IPS-18a (cell line): ENCODE measurements around the gene CLDN20.
"Not testable (repeated sequence)": the region's sequence is repeated elsewhere in the genome, so short reads cannot be mapped to it uniquely, and the experiment has no call there.

Experiments
- H3K27ac ChIP-seq: one replicate; pipeline ENCODE4 v1.5.1; 2013; ENCODE audit warnings: low read length
- H3K27me3 ChIP-seq: one replicate; pipeline ENCODE4 v1.6.1; 2013; ENCODE audit warnings: mild to moderate bottlenecking, low read length; ENCODE audit not compliant: control insufficient read depth, insufficient read depth
- H3K36me3 ChIP-seq: one replicate; pipeline ENCODE4 v1.6.1; 2013; ENCODE audit warnings: low read depth, low read length; ENCODE audit not compliant: control insufficient read depth
- H3K4me1 ChIP-seq: one replicate; pipeline ENCODE4 v1.6.1; 2013; ENCODE audit warnings: low read depth, low read length; ENCODE audit not compliant: control insufficient read depth
- H3K4me3 ChIP-seq: one replicate; pipeline ENCODE4 v1.5.1; 2013; ENCODE audit warnings: low read length
- H3K9ac ChIP-seq: one replicate; pipeline ENCODE4 v1.6.1; 2013; ENCODE audit warnings: mild to moderate bottlenecking, low read length, moderate library complexity
- H3K9me3 ChIP-seq: one replicate; pipeline ENCODE4 v1.6.1; 2013; ENCODE audit warnings: low read depth, low read length; ENCODE audit not compliant: control insufficient read depth

CLDN20 gene, protein sequence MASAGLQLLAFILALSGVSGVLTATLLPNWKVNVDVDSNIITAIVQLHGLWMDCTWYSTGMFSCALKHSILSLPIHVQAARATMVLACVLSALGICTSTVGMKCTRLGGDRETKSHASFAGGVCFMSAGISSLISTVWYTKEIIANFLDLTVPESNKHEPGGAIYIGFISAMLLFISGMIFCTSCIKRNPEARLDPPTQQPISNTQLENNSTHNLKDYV

GRCh38 chr6:155263373-155264063 lies at the start of gene CLDN20:
Gene CLDN20 (plus strand): TSS chr6:155264013. CDS start chr6:155275720, 11,707 bp downstream.
- Histone ChIP-seq H3K9me3 (no peaks in the 10 kb centered on the region), H3K36me3 (peaks cover 29% of the 10 kb centered on the region), H3K9ac (no peak within 1 kb of the TSS), H3K27me3 (no peaks in the 10 kb centered on the region), H3K4me1 (peaks cover 22% of the 10 kb centered on the region), H3K4me3 (no peak within 1 kb of the TSS), H3K27ac (no peak within 1 kb of the TSS)

GRCh38 chr6:155215906-155216305 lies 47.9 kb upstream of the CLDN20 start:
- Histone ChIP-seq H3K27ac (no peak overlapping the region), H3K4me3 (no peak overlapping the region), H3K36me3 (peaks cover 3% of the 10 kb centered on the region), H3K9ac (no peak overlapping the region), H3K27me3 (no peaks in the 10 kb centered on the region), H3K9me3 (no peaks in the 10 kb centered on the region), H3K4me1 (peaks cover 12% of the 10 kb centered on the region)

GRCh38 chr6:155216312-155217046 lies 47.3 kb upstream of the CLDN20 start:
- H3K36me3 ChIP-seq: no peaks in the 10 kb centered on the region
- H3K9ac ChIP-seq: no peak overlapping the region
- H3K9me3 ChIP-seq: no peaks in the 10 kb centered on the region
- no peaks in the 10 kb centered on the region for H3K27me3 ChIP-seq
- no peak overlapping the region for H3K4me3 ChIP-seq
- no peak overlapping the region for H3K27ac ChIP-seq
- H3K4me1 ChIP-seq: peaks cover 12% of the 10 kb centered on the region

DNA sequence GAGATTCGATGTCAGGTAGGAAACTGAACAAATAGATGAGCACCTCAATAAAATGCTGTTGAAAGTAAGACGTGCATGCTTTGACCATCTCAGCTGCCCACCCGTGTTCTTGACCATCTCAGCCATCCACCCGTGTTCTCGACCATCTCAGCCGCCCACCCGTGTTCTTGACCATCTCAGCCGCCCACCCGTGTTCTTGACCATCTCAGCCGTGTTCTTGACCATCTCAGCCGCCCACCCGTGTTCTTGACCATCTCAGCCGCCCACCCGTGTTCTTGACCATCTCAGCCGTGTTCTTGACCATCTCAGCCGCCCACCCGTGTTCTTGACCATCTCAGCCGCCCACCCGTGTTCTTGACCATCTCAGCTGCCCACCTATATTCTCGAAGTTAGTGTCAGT lies 45.1 kb upstream of the CLDN20 start:
- H3K9me3 ChIP-seq, H3K27me3 ChIP-seq, H3K27ac ChIP-seq, H3K4me3 ChIP-seq, H3K36me3 ChIP-seq, H3K9ac ChIP-seq: not testable (repeated sequence)
- peaks cover 12% of the 10 kb centered on the region for H3K4me1 ChIP-seq

DNA sequence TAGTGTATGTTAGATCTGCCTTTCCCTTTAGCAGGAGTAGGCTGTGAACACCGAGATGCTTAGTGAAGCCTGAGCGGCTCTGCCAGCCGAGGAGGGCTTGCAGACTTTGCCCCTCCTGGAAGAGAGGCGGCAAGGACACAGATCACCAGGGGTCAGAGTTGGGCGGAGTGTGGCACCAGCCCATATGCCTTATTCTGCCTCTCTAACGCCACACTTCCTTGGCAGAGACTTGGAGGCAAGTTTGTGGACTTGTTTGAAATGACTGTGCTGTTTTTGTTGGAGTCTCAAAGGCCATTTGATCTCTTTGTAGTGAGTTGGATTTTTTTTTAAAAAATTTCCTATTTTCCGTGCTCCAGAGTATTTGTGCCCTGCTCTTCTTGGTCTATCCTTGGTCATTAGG lies 44.5 kb upstream of the CLDN20 start:
- Histone ChIP-seq H3K27ac (no peak overlapping the region), H3K4me3 (no peak overlapping the region), H3K4me1 (peaks cover 12% of the 10 kb centered on the region), H3K27me3 (no peaks in the 10 kb centered on the region), H3K36me3 (no peaks in the 10 kb centered on the region), H3K9me3 (no peaks in the 10 kb centered on the region), H3K9ac (no peak overlapping the region)

- Histone ChIP-seq H3K4me1 (peaks cover 12% of the 10 kb centered on the region), H3K36me3 (no peaks in the 10 kb centered on the region), H3K27me3 (no peaks in the 10 kb centered on the region), H3K4me3 (no peak overlapping the region), H3K27ac (no peak overlapping the region), H3K9ac (no peak overlapping the region), H3K9me3 (no peaks in the 10 kb centered on the region)
These were observed 43.9 kb upstream of the CLDN20 start for GRCh38 chr6:155219858-155220301.

GRCh38 chr6:155221086-155221485 lies 42.7 kb upstream of the CLDN20 start:
- no peaks in the 10 kb centered on the region for H3K36me3 ChIP-seq
- peaks cover 12% of the 10 kb centered on the region for H3K4me1 ChIP-seq
- H3K27ac ChIP-seq: no peak overlapping the region
- H3K9ac ChIP-seq: no peak overlapping the region
- H3K27me3 ChIP-seq: no peaks in the 10 kb centered on the region
- no peaks in the 10 kb centered on the region for H3K9me3 ChIP-seq
- no peak overlapping the region for H3K4me3 ChIP-seq

- H3K27ac ChIP-seq: no peak overlapping the region
- no peaks in the 10 kb centered on the region for H3K9me3 ChIP-seq
- H3K36me3 ChIP-seq: no peaks in the 10 kb centered on the region
- peaks cover 10% of the 10 kb centered on the region for H3K4me1 ChIP-seq
- no peak overlapping the region for H3K9ac ChIP-seq
- no peak overlapping the region for H3K4me3 ChIP-seq
- no peaks in the 10 kb centered on the region for H3K27me3 ChIP-seq
These were observed 41.3 kb upstream of the CLDN20 start for GRCh38 chr6:155222506-155222905.

GRCh38 chr6:155223646-155224451 lies 40.0 kb upstream of the CLDN20 start:
- Histone ChIP-seq H3K27ac (no peak overlapping the region), H3K4me3 (no peak overlapping the region), H3K27me3 (no peaks in the 10 kb centered on the region), H3K36me3 (no peaks in the 10 kb centered on the region), H3K4me1 (peaks cover 10% of the 10 kb centered on the region), H3K9me3 (no peaks in the 10 kb centered on the region), H3K9ac (no peak overlapping the region)

- H3K4me3 ChIP-seq: no peak overlapping the region
- H3K9me3 ChIP-seq: no peaks in the 10 kb centered on the region
- H3K27ac ChIP-seq: no peak overlapping the region
- H3K27me3 ChIP-seq: no peaks in the 10 kb centered on the region
- H3K4me1 ChIP-seq: peaks cover 10% of the 10 kb centered on the region
- no peaks in the 10 kb centered on the region for H3K36me3 ChIP-seq
- no peak overlapping the region for H3K9ac ChIP-seq
These were observed 39.2 kb upstream of the CLDN20 start for GRCh38 chr6:155224618-155225017.

- H3K27me3 ChIP-seq: no peaks in the 10 kb centered on the region
These were observed 36.8 kb upstream of the CLDN20 start for GRCh38 chr6:155227046-155227445.

More at GRCh38 chr6:155227046-155227445, 36.8 kb upstream of the CLDN20 start:
- no peaks in the 10 kb centered on the region for H3K36me3 ChIP-seq
- peaks cover 10% of the 10 kb centered on the region for H3K4me1 ChIP-seq
- H3K27ac ChIP-seq: no peak overlapping the region
- H3K9me3 ChIP-seq: no peaks in the 10 kb centered on the region
- H3K9ac ChIP-seq: no peak overlapping the region
- no peak overlapping the region for H3K4me3 ChIP-seq
